CD4-positive, alpha-beta T cell (primary cell): Measurements from ENCODE around the gene DMKN. TPM values are rescaled to one million over a fixed set of nuclear protein-coding genes. Genes with fewer than 3 reads are reported as not detected.
A peak's percentile ranks its signal among the peaks of the same experiment; 100 is the strongest.

Experiments
- ATAC-seq: fragments of 200-7000 bp; cut with Tn5 transposase; one replicate; pipeline ENCODE4 v1.10.0; 2022; ENCODE audit warnings: mild to moderate bottlenecking; ENCODE audit not compliant: poor library complexity
- CTCF ChIA-PET: fragments of 350-600 bp; sonication (Branson Sonifier 250); formaldehyde crosslinking; loops from one replicate; lab custom pipeline; 2021; ENCODE audit warnings: antibody characterized with exemption, inconsistent platforms; lab: Charles Lee
- POLR2A ChIA-PET: fragments of 350-600 bp; sonication (Branson Sonifier 250); formaldehyde crosslinking; loops from one replicate; lab custom pipeline; 2021; ENCODE audit warnings: antibody characterized with exemption, inconsistent platforms; lab: Charles Lee
- DNase-seq, 14 experiments: peaks; one replicate each; pipeline ENCODE4 v3.0.0-alpha.2; 2013 to 2020; ENCODE audit warnings: mixed read lengths in 2 of 14
- H3K27ac ChIP-seq, 2 donors: one replicate each; pipeline versions ENCODE4 v1.5.1 to v1.7.0; 2013; ENCODE audit warnings: low read length in 2 of 2, low read depth in 1 of 2, mild to moderate bottlenecking in 1 of 2
- H3K27me3 ChIP-seq, 2 experiments: 1 replicate in 1 of 2; 2 replicates in 1 of 2; pipeline versions ENCODE4 v1.6.1 to v1.7.0; 2013; ENCODE audit warnings: low read length in 2 of 2, control low read depth in 1 of 2, mild to moderate bottlenecking in 1 of 2, moderate library complexity in 1 of 2; ENCODE audit not compliant: insufficient read depth in 2 of 2, control insufficient read depth in 1 of 2
- H3K36me3 ChIP-seq: one replicate; pipeline ENCODE4 v1.6.1; 2013; ENCODE audit warnings: low read length, control low read depth; ENCODE audit not compliant: insufficient read depth
- H3K4me1 ChIP-seq: one replicate; pipeline ENCODE4 v1.6.1; 2013; ENCODE audit warnings: low read length, control low read depth; ENCODE audit not compliant: insufficient read depth
- H3K4me3 ChIP-seq: one replicate; pipeline ENCODE4 v1.5.1; 2013; ENCODE audit warnings: mild to moderate bottlenecking, low read length, moderate library complexity
- H3K9me3 ChIP-seq, 2 experiments: 1 replicate in 1 of 2; 2 replicates in 1 of 2; pipeline versions ENCODE4 v1.6.1 to v1.7.0; 2013; ENCODE audit warnings: low read length in 2 of 2, mild to moderate bottlenecking in 2 of 2, control low read depth in 1 of 2, moderate library complexity in 1 of 2; ENCODE audit not compliant: control insufficient read depth in 1 of 2, insufficient read depth in 1 of 2
- H3K27ac Mint-ChIP-seq: one replicate; pipeline ENCODE4 v1.8.0; 2020; ENCODE audit warnings: mixed read lengths
- H3K27me3 Mint-ChIP-seq: one replicate; pipeline ENCODE4 v1.8.0; 2021; ENCODE audit warnings: mixed read lengths
- H3K36me3 Mint-ChIP-seq: one replicate; pipeline ENCODE4 v1.8.0; 2021; ENCODE audit warnings: low read depth, mixed read lengths
- H3K4me1 Mint-ChIP-seq: one replicate; pipeline ENCODE4 v1.8.0; 2021; ENCODE audit warnings: low read depth, mixed read lengths
- H3K4me3 Mint-ChIP-seq: one replicate; pipeline ENCODE4 v1.8.0; 2020; ENCODE audit warnings: mild to moderate bottlenecking, mixed read lengths
- H3K9me3 Mint-ChIP-seq: one replicate; pipeline ENCODE4 v1.8.0; 2020; ENCODE audit warnings: mixed read lengths
- intact Hi-C, 2 experiments: fragments of 100-400 bp; cut with DNase I in 1 of 2; cut with micrococcal nuclease in 1 of 2; formaldehyde crosslinking; loops; one replicate each; pipeline versions ENCODE4 v1.15.1 to v1.9.0; 2023 to 2025; cut with DNase I, micrococcal nuclease
- total RNA-seq, 174 experiments: library from RNA in 2 of 174; stranded (reverse) in 2 of 174; gene quantifications; one replicate each; pipeline ENCODE4 v1.2.3 and lab custom pipeline; 2021 to 2026
- TF ChIP-seq, protein P1 (sequence below): fragments of 200-600 bp; IDR thresholded peaks from one replicate; pipeline ENCODE4 v1.8.0; 2022; ENCODE audit warnings: antibody characterized with exemption, mild to moderate bottlenecking

DMKN gene
- total RNA-seq, 2 experiments from 2014 or later: not detected

DNA sequence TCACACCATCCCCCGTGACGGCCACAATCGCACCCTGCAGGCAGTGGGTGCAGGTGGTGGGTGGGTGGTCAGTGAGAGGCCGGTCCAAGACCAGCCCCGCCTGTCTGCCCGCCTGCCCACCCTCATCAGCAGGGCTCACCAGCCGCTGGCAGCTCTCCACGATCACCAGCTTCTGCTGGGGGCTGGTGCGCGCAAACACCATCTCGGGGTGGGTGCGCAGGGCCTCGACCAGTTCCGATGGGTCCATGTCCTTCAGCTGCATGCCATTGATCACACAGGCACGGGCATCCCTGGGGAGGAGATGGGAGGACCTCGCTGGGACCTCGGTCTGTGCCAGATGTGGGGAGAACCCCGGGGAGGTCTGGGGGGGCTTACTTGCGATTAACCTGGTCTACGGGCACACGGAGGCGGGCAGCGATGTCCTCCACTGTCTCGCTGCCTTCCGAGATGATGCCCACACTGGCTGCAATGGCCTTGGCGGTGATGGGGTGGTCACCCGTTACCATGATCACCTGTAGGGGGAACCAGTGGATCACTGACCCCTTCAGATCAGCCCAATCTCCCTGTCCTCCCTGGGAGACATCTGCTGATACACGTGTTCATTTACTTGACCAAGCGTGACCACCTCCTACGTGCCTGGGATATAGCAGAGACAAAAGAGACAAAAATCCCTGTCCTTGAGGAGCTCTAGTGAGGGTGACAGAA is 42.0 kb upstream of the DMKN start:
- CTCF ChIA-PET: no interaction called here
- ATAC-seq (no peak), DNase-seq (peak in 1 of 14 experiments; percentile 17)
- intact Hi-C loops: no loop called here
- Mint-ChIP-seq H3K36me3 (peaks cover 4% of the 10 kb centered on the region), H3K9me3 (no peaks in the 10 kb centered on the region), H3K27ac (no peak overlapping the region), H3K27me3 (peaks cover 34% of the 10 kb centered on the region), H3K4me3 (no peak overlapping the region), H3K4me1 (peaks cover 15% of the 10 kb centered on the region)
- peaks cover 17% of the 10 kb centered on the region for H3K4me1 ChIP-seq
- H3K27me3 ChIP-seq: peaks cover 11 to 15% of the 10 kb centered on the region in 2 experiments
- TF ChIP-seq, protein P1, sequence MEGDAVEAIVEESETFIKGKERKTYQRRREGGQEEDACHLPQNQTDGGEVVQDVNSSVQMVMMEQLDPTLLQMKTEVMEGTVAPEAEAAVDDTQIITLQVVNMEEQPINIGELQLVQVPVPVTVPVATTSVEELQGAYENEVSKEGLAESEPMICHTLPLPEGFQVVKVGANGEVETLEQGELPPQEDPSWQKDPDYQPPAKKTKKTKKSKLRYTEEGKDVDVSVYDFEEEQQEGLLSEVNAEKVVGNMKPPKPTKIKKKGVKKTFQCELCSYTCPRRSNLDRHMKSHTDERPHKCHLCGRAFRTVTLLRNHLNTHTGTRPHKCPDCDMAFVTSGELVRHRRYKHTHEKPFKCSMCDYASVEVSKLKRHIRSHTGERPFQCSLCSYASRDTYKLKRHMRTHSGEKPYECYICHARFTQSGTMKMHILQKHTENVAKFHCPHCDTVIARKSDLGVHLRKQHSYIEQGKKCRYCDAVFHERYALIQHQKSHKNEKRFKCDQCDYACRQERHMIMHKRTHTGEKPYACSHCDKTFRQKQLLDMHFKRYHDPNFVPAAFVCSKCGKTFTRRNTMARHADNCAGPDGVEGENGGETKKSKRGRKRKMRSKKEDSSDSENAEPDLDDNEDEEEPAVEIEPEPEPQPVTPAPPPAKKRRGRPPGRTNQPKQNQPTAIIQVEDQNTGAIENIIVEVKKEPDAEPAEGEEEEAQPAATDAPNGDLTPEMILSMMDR: no peak
- H3K27ac ChIP-seq: no peak overlapping the region
- no peaks in the 10 kb centered on the region for H3K36me3 ChIP-seq
- H3K9me3 ChIP-seq: peaks cover 0 to 9% of the 10 kb centered on the region in 2 experiments
- POLR2A ChIA-PET: no interaction called here
- no peak overlapping the region for H3K4me3 ChIP-seq

DNA sequence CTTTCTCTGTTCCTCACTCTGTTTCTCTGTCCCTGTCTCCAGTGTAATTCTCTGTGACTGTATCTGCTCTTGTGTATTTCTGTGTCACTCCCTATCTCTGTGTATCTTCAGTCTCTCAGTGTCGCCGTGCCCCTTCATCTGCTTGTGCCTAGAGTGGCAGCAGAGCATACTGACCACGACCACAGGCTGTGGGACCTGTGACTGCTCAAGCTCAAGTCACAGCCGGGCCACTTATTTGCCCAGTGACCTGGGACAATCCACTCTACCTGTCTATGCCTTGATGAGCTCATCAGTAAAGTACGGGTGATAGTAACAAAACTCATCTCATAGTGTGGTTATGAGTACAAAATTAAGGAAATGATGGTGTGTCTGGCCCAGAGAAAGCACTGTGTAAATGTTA is 40.6 kb upstream of the DMKN start:
- peaks cover 2% of the 10 kb centered on the region for H3K36me3 ChIP-seq
- Mint-ChIP-seq H3K4me3 (no peak overlapping the region), H3K36me3 (peaks cover 8% of the 10 kb centered on the region), H3K4me1 (peaks cover 13% of the 10 kb centered on the region), H3K27me3 (peaks cover 20% of the 10 kb centered on the region), H3K9me3 (no peaks in the 10 kb centered on the region), H3K27ac (no peak overlapping the region)
- H3K4me3 ChIP-seq: no peak overlapping the region
- peaks cover 7 to 11% of the 10 kb centered on the region in 2 experiments for H3K27me3 ChIP-seq
- H3K27ac ChIP-seq: no peak overlapping the region
- H3K9me3 ChIP-seq: peaks cover 0 to 8% of the 10 kb centered on the region in 2 experiments
- intact Hi-C loops: no loop called here
- ChIA-PET CTCF (no interaction called here), POLR2A (no interaction called here)
- no peak for ATAC-seq
- no peak for DNase-seq
- TF ChIP-seq, protein P1: no peak
- H3K4me1 ChIP-seq: peaks cover 20% of the 10 kb centered on the region

DNA sequence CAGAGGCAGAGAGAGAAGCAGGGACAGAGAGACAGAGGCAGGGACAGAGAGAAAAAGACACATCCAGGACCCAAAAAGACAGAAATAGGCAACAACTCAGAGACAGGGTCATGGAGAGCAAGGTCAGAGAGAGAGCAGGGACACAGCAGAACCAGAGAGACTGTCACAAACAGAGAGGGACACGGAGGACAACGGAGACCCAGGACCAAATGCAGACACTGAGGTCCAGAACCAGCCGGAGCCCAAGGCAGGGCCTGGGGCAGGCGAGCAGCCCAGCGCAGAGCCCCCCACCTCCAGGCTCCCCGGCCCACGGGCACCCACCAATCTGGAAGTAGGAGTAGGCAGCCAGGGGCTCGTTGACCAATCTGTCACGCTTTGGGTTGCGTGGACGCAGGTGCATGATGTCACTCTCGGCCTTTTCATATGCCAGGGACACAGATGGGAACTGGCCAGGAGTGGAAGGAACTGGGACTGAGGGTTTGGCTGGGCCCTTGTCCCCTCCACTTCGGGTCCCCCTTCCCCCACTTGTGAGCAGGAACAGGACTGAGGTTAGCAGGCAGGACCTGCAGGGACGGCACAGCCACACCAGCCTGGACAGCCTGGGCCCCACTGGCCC is 40.0 kb upstream of the DMKN start:
- H3K36me3 ChIP-seq: peaks cover 2% of the 10 kb centered on the region
- Mint-ChIP-seq H3K27ac (no peak overlapping the region), H3K4me3 (no peak overlapping the region), H3K27me3 (peaks cover 15% of the 10 kb centered on the region), H3K36me3 (peaks cover 10% of the 10 kb centered on the region), H3K4me1 (peaks cover 12% of the 10 kb centered on the region), H3K9me3 (no peaks in the 10 kb centered on the region)
- H3K4me3 ChIP-seq: no peak overlapping the region
- intact Hi-C loops: no loop called here
- ChIA-PET CTCF (no interaction called here), POLR2A (no interaction called here)
- ATAC-seq: no peak
- peaks cover 16% of the 10 kb centered on the region for H3K4me1 ChIP-seq
- TF ChIP-seq, protein P1: no peak
- peaks cover 0 to 3% of the 10 kb centered on the region in 2 experiments for H3K9me3 ChIP-seq
- DNase-seq: peak in 1 of 14 experiments; percentile 10
- no peak overlapping the region for H3K27ac ChIP-seq
- peaks cover 1 to 5% of the 10 kb centered on the region in 2 experiments for H3K27me3 ChIP-seq
